Right ventricle myocardium inferior (tissue), 1 donor: ENCODE measurements around the gene USP15. TPM values are rescaled to one million over a fixed set of nuclear protein-coding genes. Genes with fewer than 3 reads are reported as not detected.

Experiments used
- ATAC-seq: fragments of 200-7000 bp; cut with Tn5 transposase; one replicate; pipeline ENCODE4 v1.9.1; 2020; ENCODE audit warnings: mild to moderate bottlenecking, moderate library complexity
- DNase-seq: peaks from one replicate; pipeline ENCODE4 v3.0.0; 2021; ENCODE audit errors: missing footprints
- intact Hi-C: fragments of 100-400 bp; cut with DNase I; formaldehyde crosslinking; loops from one replicate; pipeline ENCODE4 v1.11.0; 2022
- total RNA-seq: library from RNA; stranded (reverse); fragmentation: NEBNext Ultra II Directional; extraction: Animal tissue kit (Norgen Biotek cat#: 25700); gene quantifications from one replicate; pipeline ENCODE4 v1.2.1, GENCODE V29; 2021
- donor health status: DM: no; HTN: yes; CAD: no; lungs with severe emphysema.

USP15 gene
- total RNA-seq, 1 donor from 2014 or later, result 50.7 TPM

DNA sequence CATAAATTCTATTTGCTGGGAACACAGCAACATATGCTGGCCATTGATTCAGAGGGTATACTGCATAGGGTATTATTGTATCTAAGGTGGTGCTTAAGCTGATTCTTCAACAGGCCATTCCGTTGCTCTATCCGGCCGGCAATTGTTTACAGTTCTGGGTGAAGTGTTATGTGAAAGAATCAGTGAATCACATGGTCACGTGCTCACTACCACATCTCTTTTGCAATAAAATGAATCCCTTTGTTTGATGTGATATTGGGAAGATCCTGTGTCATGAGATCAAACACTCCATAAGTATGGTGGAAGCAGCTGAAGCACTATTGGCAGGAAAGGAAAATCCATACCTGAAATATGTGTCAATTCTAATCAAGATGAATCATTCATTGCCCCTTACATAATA is 7.6 kb upstream of the USP15 start:
- ATAC-seq (no peak), DNase-seq (no peak)
- intact Hi-C loops, result no loop called here

- no peak for ATAC-seq
- intact Hi-C loops, result no loop called here
Observed at GRCh38 chr12:62254967-62255366, 5.2 kb upstream of the USP15 start.

GRCh38 chr12:62256408-62257096 is 3.7 kb upstream of the USP15 start:
- ATAC-seq, result no peak
- peak; percentile 26 for DNase-seq

More at GRCh38 chr12:62254967-62255366, 5.2 kb upstream of the USP15 start:
- DNase-seq, result no peak

GRCh38 chr12:62258231-62258630 is 2.0 kb upstream of the USP15 start:
- ATAC-seq, result no peak
- intact Hi-C loops, result no loop called here
- no peak for DNase-seq

More at GRCh38 chr12:62256408-62257096, 3.7 kb upstream of the USP15 start:
- intact Hi-C loops, result no loop called here

- intact Hi-C loops, result no loop called here
- ATAC-seq, result no peak
- peak; percentile 4 for DNase-seq
Observed at GRCh38 chr12:62258941-62259630, 1.1 kb upstream of the USP15 start.

DNA sequence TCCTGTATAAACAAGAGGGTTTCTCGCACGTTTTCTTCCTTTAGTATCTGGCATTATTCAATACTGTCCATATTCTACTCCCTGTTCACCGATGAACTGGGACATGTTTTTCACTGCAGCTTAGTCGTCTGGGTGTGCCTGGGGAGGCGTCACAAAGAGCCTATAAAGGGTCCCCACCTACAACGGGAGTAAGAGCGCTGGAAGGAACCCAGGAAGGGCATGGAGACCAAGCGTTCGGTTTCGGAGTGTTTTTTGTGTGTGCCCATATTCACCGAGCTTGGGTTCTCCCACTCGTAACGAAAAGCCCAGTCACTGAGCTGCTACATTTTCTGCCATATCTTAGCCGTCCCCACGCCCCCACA is 592 bp upstream of the USP15 start:
- ATAC-seq (peak; percentile 41), DNase-seq (peak; percentile 40)
- intact Hi-C loops, result no loop called here

GRCh38 chr12:62260733-62261683 is 804 bp downstream of the USP15 start:
- DNase-seq, result peak; percentile 70
- intact Hi-C loops, result loop anchor here (5.0 kb wide), 2 partner anchors 56 to 111 kb away; no protein-coding TSS in a partner anchor

DNA sequence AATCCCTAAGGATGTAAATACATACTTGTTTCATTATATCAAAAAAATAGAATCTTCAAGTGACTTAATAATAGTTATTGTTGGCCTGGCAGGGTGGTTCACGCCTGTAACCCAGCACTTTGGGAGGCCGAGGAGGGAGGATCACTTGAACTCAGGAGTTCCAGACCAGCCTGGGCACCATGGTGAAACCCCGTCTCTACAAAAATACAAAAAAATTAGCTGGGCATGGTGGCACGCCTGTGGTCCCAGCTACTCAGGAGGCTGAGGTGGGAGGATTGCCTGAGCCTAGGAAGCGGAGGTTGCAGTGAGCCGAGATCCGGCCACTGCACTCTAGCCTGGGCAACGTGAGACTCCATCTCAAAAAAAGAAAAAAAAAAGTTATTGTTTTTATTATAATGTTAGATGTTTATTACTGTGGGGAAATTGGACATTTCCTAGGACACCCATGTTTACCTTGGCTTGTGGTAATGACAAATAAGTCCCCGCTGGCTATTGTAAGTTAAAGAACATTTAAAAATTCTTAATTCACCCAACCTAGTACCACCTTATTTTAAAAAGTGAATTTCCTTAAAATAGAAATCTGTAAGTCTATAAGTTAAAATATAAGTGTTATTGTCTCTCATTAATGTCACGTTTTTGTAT is 1.8 kb downstream of the USP15 start:
- peak; percentile 54 for DNase-seq
- intact Hi-C loops, result loop anchor here (5.0 kb wide), 2 partner anchors 55 to 110 kb away; no protein-coding TSS in a partner anchor
- ATAC-seq, result no peak

More at GRCh38 chr12:62260733-62261683, 804 bp downstream of the USP15 start:
- peak; percentile 17 for ATAC-seq

DNA sequence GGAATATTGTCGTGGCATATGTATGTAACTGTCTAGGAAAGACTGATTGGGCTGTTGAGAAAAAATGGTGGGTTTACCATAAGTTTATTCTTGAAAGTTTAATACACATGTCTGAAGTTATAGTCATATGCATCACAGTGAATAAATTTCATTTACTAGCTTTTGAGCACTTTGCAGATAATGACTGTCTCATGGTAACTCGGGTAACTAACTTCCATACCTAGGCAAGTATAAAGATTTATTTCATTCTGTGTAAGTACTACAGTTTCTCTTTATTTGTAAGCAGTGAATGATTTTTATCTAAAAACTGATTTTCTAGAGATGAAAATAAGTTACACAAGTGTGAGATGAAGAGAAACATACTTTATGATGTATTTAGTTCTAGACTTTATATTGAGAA is 3.0 kb downstream of the USP15 start:
- intact Hi-C loops, result loop anchor here (5.0 kb wide), 2 partner anchors 54 to 109 kb away; no protein-coding TSS in a partner anchor
- DNase-seq (no peak), ATAC-seq (no peak)

DNA sequence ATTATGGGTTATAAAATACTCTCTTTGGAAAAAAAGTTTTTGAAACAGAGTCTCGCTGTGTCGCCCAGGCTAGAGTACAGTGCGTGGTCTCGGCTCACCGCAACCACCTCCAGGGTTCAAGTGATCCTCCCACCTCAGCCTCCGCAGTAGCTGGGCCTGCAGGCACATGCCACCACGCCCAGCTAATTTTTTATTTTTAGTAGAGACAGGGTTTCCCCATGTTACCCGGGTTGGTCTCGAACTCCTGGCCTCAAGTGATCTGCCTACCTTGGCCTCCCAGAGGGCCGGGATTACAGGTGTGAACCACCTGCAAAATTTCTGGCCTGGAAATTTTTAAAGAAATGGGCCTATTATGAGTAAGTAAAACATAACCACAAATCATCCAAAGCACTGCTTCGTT is 3.8 kb downstream of the USP15 start:
- DNase-seq (no peak), ATAC-seq (no peak)
- intact Hi-C loops, result loop anchor here (5.0 kb wide), 2 partner anchors 53 to 108 kb away; no protein-coding TSS in a partner anchor

DNA sequence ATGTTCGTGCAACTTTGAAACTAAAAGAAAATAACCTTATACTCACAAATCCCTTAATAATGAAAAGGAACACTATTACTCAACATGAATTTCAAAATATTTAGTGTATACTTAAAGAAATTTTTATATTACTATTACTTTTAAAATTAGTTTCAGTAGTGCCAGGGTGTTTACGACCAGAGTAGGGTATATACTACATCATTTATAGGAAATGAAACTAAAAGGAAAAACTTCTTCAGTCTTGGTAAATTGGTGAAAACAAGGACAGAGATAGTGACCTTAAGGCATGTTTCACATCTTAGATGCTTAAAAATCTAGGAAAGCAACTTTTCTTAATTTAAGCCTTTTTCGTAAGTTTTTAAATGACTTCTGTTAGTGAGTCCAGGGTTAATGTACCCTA is 4.5 kb downstream of the USP15 start:
- intact Hi-C loops, result loop anchor here (5.0 kb wide), 2 partner anchors 53 to 108 kb away; no protein-coding TSS in a partner anchor
- ATAC-seq, result no peak
- no peak for DNase-seq

- DNase-seq (peak; percentile 5), ATAC-seq (no peak)
- intact Hi-C loops, result no loop called here
Observed at GRCh38 chr12:62265511-62265910, 5.3 kb downstream of the USP15 start.

DNA sequence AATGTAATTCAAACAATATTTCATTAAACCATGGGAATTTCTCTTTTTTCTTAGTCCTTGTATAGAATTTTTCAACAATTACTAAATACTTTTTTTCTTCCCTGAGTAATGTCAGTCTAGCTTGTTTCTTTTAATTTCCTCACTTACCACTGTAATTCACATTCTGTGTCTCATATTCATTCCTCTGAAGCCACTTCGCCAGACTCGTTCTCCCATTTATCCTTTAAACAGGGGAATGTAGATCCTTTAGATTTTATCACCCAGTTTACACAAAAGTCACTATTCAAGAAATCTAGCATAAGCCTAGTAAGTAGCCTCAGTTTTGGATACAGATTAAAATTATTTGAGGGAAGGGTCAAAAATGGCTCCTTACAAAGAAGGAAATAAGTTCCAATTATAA is 6.8 kb downstream of the USP15 start:
- intact Hi-C loops, result no loop called here
- no peak for ATAC-seq

GRCh38 chr12:62267480-62267879 is 7.3 kb downstream of the USP15 start:
- no peak for DNase-seq

More for the DNA sequence above, 6.8 kb downstream of the USP15 start:
- DNase-seq, result no peak

GRCh38 chr12:62268956-62269355 is 8.8 kb downstream of the USP15 start:
- ATAC-seq (no peak), DNase-seq (no peak)
- intact Hi-C loops, result no loop called here

More at GRCh38 chr12:62267480-62267879, 7.3 kb downstream of the USP15 start:
- intact Hi-C loops, result no loop called here
- no peak for ATAC-seq

GRCh38 chr12:62269464-62270228 is 9.4 kb downstream of the USP15 start:
- no peak for ATAC-seq
- intact Hi-C loops, result no loop called here
- DNase-seq, result peak; percentile 15

GRCh38 chr12:62270384-62270783 is 10.2 kb downstream of the USP15 start:
- intact Hi-C loops, result no loop called here
- no peak for DNase-seq
- no peak for ATAC-seq

GRCh38 chr12:62270872-62271271 is 10.7 kb downstream of the USP15 start:
- intact Hi-C loops, result no loop called here
- no peak for DNase-seq
- no peak for ATAC-seq
